ENCODE results near the gene PAQR8.
"Not testable (repeated sequence)": the region's sequence is repeated elsewhere in the genome, so short reads cannot be mapped to it uniquely, and the experiment has no call there.

Gene PAQR8

DNA sequence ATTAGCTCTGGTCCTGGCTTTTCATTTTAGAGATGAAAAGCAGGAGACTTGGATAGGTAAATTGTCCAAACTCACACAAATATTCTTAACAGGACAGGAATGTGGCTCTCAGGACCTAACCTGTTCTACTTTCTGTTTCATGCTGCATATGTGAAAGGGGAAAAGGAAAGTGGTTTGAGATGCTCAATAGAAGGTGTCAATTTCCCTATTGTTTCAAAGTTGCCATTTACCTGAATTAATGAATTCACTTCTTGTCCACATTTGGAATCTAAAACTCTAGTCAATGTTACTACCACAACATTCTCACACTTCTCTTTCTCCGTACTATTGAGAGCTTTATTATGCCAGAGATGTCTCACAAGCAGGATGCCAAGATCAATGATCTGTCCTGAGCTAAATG lies 53.4 kb downstream of the PAQR8 start:
- H3K4me1 ChIP-seq (ENCODE audit: insufficient read depth, low read length), result peaks cover 9% of the 10 kb centered on the region
- H3K36me3 ChIP-seq (ENCODE audit: insufficient read depth, low read length), result no peaks in the 10 kb centered on the region
- no peak overlapping the region for H3K4me3 ChIP-seq (ENCODE audit: low read length)
- H3K27me3 ChIP-seq (ENCODE audit: insufficient read depth, low read length), result no peaks in the 10 kb centered on the region
- H3K9me3 ChIP-seq (ENCODE audit: low read length), result no peaks in the 10 kb centered on the region
- H2AFZ ChIP-seq (ENCODE audit: low read depth, low read length), result no peak overlapping the region

DNA sequence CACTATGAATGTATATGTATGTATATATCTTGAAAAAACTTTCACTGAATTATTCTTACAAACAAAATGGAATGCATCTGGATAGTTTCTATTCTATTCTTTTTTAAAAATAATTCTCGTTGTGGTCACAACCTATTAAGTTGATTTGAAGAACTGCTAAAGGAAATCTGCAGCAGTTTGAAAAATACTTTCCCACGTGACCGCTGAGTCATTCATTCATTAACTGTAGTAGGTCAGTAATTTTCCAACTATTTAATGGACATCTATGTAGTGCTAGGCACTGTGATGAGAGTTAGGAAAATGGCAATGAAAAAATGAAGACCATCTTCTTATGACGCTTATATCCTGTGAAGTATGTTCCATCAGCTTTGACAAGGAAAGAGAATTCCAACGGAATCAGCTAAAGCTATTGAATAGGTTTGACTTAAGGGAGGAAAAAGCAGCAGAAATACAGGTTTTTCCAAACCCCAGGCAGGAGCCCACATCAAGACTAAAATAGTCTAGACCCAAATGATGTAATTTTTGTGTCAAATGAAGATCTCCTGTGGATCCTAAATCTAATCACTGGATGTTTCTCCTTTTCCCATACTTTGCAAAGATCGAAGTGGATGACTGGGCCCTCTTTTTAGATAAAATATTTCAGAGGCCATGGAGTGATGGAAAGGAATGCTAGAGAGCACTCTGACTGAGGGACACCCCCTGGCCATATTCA lies 54.1 kb downstream of the PAQR8 start:
- Histone ChIP-seq H3K4me1 (ENCODE audit: insufficient read depth, low read length) (peaks cover 9% of the 10 kb centered on the region), H3K27me3 (ENCODE audit: insufficient read depth, low read length) (no peaks in the 10 kb centered on the region), H3K36me3 (ENCODE audit: insufficient read depth, low read length) (no peaks in the 10 kb centered on the region), H3K9me3 (ENCODE audit: low read length) (no peaks in the 10 kb centered on the region), H3K4me3 (ENCODE audit: low read length) (no peak overlapping the region), H2AFZ (ENCODE audit: low read depth, low read length) (no peak overlapping the region)

DNA sequence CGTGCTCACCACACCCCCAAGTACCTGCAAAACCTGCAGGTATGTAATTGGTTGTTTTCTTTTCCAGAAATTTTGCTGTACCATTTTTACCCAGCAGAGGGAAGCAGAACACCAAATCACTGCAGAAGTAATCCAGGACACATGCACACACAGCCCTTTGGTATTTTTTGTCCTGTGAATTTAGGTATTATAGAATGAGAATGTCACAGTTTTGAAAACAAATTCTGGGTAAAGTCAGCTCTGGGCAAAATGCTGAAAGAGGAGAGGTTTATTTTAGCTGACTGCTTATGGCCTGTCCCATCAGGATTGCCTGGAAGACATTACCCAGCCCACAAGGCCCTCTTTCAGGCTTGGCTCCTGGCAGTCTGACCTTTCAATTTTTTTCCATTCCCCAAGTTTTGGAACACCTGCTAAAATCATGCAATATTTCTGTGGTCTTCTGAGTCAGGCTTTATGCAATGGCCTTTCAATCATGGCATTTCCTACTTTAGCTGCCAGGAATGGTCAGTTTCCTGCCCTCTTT lies 54.7 kb downstream of the PAQR8 start:
- Histone ChIP-seq H3K9me3 (ENCODE audit: low read length) (no peaks in the 10 kb centered on the region), H3K36me3 (ENCODE audit: insufficient read depth, low read length) (no peaks in the 10 kb centered on the region), H2AFZ (ENCODE audit: low read depth, low read length) (no peak overlapping the region), H3K4me3 (ENCODE audit: low read length) (no peak overlapping the region), H3K4me1 (ENCODE audit: insufficient read depth, low read length) (peaks cover 12% of the 10 kb centered on the region), H3K27me3 (ENCODE audit: insufficient read depth, low read length) (no peaks in the 10 kb centered on the region)

DNA sequence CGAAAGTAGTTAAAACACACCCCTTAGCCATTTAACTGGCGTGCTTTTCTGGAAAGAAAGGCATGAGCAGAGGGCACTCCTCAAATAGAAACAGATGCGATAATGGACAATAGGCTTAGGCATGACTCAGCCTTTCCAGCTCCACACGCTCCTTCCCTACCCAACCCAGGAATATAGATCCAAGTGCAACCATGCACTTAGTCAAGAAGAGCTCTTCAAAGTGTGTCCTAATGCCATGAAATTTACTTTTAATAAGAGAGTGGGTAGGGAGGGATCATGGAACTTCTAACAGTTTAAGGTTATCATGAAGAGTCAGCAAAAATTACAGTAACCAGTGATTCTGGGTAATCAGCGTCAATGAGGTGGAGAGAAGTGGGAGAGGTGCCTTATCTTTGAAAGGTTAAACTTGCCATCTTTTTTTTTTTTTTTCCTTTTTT lies 55.7 kb downstream of the PAQR8 start:
- no peak overlapping the region for H3K4me3 ChIP-seq (ENCODE audit: low read length)
- no peaks in the 10 kb centered on the region for H3K9me3 ChIP-seq (ENCODE audit: low read length)
- no peak overlapping the region for H2AFZ ChIP-seq (ENCODE audit: low read depth, low read length)
- peaks cover 12% of the 10 kb centered on the region for H3K4me1 ChIP-seq (ENCODE audit: insufficient read depth, low read length)
- no peaks in the 10 kb centered on the region for H3K27me3 ChIP-seq (ENCODE audit: insufficient read depth, low read length)
- no peaks in the 10 kb centered on the region for H3K36me3 ChIP-seq (ENCODE audit: insufficient read depth, low read length)

DNA sequence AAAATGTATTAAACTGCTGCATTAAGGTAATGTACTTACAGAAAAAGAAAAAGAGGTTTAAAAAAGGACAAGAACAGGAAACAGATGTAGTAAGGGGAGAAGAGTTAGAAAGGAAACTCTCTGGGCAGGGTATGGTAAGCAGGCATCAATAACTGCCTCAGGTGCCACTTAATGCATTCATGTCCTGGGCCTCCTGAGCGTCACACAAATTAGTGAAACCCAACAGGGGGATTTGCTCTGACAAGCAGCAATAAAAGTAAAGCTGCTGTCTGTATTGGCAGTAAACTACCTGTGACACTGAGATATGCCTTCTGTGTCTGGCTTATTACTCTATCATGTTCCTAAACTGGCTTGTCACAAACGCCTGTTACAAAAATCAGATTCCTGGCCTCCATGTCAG lies 56.7 kb downstream of the PAQR8 start:
- H3K9me3 ChIP-seq (ENCODE audit: low read length), result no peaks in the 10 kb centered on the region

DNA sequence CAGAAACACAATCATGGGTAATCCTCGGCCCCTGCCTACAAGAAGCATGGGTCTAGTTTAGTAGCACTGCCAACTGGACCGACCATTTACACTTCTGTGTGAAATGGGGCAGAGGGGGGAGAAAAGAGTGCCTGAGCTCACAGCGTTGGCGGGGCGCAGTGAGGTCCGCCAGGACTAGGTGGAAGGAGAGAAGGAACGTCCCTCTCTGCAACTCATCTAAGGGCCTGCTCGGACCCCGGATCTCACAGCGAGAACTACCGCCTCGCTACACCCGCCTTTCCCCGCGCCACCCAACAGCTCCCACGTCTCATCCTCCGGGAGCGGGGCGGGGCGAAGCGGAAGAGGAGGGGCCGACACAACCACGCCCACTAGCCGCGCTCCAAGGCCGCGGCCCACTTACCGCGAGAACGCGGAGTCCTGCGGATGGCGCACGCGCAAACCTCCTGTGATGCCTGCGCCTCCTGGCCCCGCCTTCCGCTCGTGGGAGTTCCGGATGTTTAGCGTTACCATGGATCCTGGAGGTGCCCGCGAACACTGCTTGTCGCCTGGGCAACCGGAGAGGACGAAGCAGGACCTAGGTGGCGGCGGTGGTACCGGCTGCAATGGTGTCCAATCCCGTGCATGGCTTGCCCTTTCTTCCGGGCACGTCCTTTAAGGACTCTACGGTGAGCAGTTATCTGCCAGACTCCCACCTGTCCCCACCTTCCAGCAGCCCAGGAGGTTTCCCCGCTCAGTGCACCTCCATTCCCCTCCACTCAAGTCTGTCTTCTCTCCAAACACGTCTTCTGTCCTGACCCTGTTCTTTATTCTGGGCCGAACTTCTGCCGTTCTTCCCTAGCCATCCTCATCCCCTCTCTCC lies 58.1 kb downstream of the PAQR8 start, which contains the start of gene EFHC1:
Gene EFHC1 (plus strand): TSS at position 534 of the 859 bp plus-strand sequence. CDS start 69 bp downstream, at position 603.
- Histone ChIP-seq H3K4me3 (ENCODE audit: low read length) (peak within 1 kb of the TSS; percentile 68), H3K27me3 (ENCODE audit: insufficient read depth, low read length) (no peaks in the 10 kb centered on the region), H3K36me3 (ENCODE audit: insufficient read depth, low read length) (peaks cover 6% of the 10 kb centered on the region), H3K4me1 (ENCODE audit: insufficient read depth, low read length) (peaks cover 21% of the 10 kb centered on the region), H3K9me3 (ENCODE audit: low read length) (no peaks in the 10 kb centered on the region), H2AFZ (ENCODE audit: low read depth, low read length) (peak within 1 kb of the TSS; percentile 58)

More for the DNA sequence above, 56.7 kb downstream of the PAQR8 start:
- Histone ChIP-seq H3K36me3 (ENCODE audit: insufficient read depth, low read length) (no peaks in the 10 kb centered on the region), H3K4me1 (ENCODE audit: insufficient read depth, low read length) (peaks cover 14% of the 10 kb centered on the region), H2AFZ (ENCODE audit: low read depth, low read length) (no peak overlapping the region), H3K27me3 (ENCODE audit: insufficient read depth, low read length) (no peaks in the 10 kb centered on the region), H3K4me3 (ENCODE audit: low read length) (no peak overlapping the region)

- Histone ChIP-seq H3K36me3 (ENCODE audit: insufficient read depth, low read length) (peaks cover 8% of the 10 kb centered on the region), H3K27me3 (ENCODE audit: insufficient read depth, low read length) (no peaks in the 10 kb centered on the region), H3K4me3 (ENCODE audit: low read length) (peak overlapping the region; percentile 68), H3K9me3 (ENCODE audit: low read length) (no peaks in the 10 kb centered on the region), H2AFZ (ENCODE audit: low read depth, low read length) (peak overlapping the region; percentile 53), H3K4me1 (ENCODE audit: insufficient read depth, low read length) (peaks cover 21% of the 10 kb centered on the region)
These were observed 58.9 kb downstream of the PAQR8 start for GRCh38 chr6:52420668-52421358.

GRCh38 chr6:52422156-52422555 lies 60.2 kb downstream of the PAQR8 start:
- Histone ChIP-seq H3K27me3 (ENCODE audit: insufficient read depth, low read length) (no peaks in the 10 kb centered on the region), H3K9me3 (ENCODE audit: low read length) (no peaks in the 10 kb centered on the region), H3K4me3 (ENCODE audit: low read length) (peak overlapping the region; percentile 68), H2AFZ (ENCODE audit: low read depth, low read length) (no peak overlapping the region), H3K4me1 (ENCODE audit: insufficient read depth, low read length) (peaks cover 21% of the 10 kb centered on the region), H3K36me3 (ENCODE audit: insufficient read depth, low read length) (peaks cover 16% of the 10 kb centered on the region)

- Histone ChIP-seq H3K4me3 (ENCODE audit: low read length) (no peak overlapping the region), H3K36me3 (ENCODE audit: insufficient read depth, low read length) (peaks cover 18% of the 10 kb centered on the region)
These were observed 61.5 kb downstream of the PAQR8 start for GRCh38 chr6:52423448-52423847.

DNA sequence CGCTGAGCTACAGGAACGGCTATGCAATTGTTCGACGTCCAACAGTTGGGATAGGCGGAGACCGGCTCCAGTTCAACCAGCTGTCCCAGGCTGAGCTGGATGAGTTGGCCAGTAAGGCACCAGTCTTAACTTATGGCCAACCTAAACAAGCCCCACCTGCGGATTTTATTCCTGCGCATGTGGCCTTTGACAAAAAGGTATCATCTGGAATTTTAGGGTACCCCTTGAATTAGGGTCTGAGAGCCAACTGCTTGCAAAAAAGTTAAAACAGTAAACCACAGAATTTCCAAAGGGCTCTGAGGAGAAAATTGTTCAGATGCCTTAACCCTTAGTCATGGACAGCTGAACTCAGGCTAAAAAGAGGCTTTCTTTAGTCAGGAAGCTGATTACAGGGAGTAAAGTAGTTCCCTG lies 62.0 kb downstream of the PAQR8 start:
- Histone ChIP-seq H2AFZ (ENCODE audit: low read depth, low read length) (no peak overlapping the region), H3K9me3 (ENCODE audit: low read length) (no peaks in the 10 kb centered on the region), H3K36me3 (ENCODE audit: insufficient read depth, low read length) (peaks cover 18% of the 10 kb centered on the region), H3K27me3 (ENCODE audit: insufficient read depth, low read length) (no peaks in the 10 kb centered on the region), H3K4me1 (ENCODE audit: insufficient read depth, low read length) (peaks cover 21% of the 10 kb centered on the region), H3K4me3 (ENCODE audit: low read length) (no peak overlapping the region)

More at GRCh38 chr6:52423448-52423847, 61.5 kb downstream of the PAQR8 start:
- Histone ChIP-seq H3K9me3 (ENCODE audit: low read length) (no peaks in the 10 kb centered on the region), H3K27me3 (ENCODE audit: insufficient read depth, low read length) (no peaks in the 10 kb centered on the region), H3K4me1 (ENCODE audit: insufficient read depth, low read length) (peaks cover 21% of the 10 kb centered on the region), H2AFZ (ENCODE audit: low read depth, low read length) (no peak overlapping the region)

DNA sequence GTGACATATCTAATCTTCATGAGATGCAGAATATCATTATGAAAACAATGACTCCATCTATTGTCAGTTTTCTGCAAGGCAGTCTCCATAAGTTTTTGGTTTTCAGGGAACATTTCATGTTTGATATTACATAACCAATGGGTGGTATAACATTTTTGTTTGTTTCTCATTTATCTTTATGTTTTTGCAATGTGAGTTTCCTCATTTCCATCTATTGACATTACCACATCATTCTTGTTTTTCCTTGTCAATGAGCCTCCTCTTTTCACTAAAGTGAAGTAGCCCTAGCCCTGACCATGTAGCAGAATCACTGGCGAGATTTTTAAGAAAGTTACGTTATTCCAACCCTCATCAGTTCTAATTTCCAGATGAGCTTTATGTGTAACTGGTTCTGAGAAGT lies 62.6 kb downstream of the PAQR8 start:
- Histone ChIP-seq H3K4me1 (ENCODE audit: insufficient read depth, low read length) (peaks cover 16% of the 10 kb centered on the region), H2AFZ (ENCODE audit: low read depth, low read length) (no peak overlapping the region), H3K9me3 (ENCODE audit: low read length) (no peaks in the 10 kb centered on the region), H3K27me3 (ENCODE audit: insufficient read depth, low read length) (no peaks in the 10 kb centered on the region), H3K4me3 (ENCODE audit: low read length) (no peak overlapping the region), H3K36me3 (ENCODE audit: insufficient read depth, low read length) (peaks cover 18% of the 10 kb centered on the region)

DNA sequence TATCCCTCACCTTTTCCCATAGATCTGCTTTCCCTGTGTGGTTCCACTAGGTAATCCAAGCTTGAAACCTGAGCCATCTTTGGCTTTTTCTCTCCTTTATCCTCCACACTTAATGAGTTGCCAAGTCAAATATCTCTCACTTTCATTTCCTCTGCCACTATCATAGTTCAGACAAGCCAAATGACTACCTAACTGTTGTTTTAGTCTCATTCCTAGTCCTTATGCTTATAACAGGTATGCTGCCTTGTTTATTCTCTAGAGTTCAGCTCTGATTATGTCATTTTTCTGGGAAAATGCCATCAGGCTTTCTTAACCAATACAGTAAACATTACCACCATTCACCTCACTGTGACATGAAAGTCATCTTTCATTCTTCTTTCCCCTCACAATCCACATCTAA lies 64.7 kb downstream of the PAQR8 start:
- H3K4me1 ChIP-seq (ENCODE audit: insufficient read depth, low read length), result peaks cover 9% of the 10 kb centered on the region
- H3K9me3 ChIP-seq (ENCODE audit: low read length), result no peaks in the 10 kb centered on the region
- no peaks in the 10 kb centered on the region for H3K27me3 ChIP-seq (ENCODE audit: insufficient read depth, low read length)
- peaks cover 18% of the 10 kb centered on the region for H3K36me3 ChIP-seq (ENCODE audit: insufficient read depth, low read length)
- no peak overlapping the region for H3K4me3 ChIP-seq (ENCODE audit: low read length)
- H2AFZ ChIP-seq (ENCODE audit: low read depth, low read length), result no peak overlapping the region

DNA sequence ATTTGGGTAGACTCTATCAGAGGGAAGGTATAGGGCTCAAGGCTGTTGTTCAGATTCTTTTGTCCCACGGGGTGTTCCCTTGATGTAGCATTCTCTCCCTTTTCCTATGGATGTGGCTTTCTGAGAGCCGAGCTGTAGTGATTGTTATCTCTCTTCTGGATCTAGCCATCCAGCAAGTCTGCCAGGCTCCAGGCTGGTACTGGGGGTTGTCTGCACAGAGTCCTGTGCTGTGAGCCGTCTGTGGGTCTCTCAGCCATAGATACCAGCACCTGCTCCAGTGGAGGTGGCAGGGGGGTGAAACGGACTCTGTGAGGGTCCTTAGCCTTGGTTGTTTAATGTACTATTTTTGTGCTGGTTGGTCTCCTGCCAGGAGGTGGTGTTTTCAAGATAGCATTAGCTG lies 71.3 kb downstream of the PAQR8 start:
- H3K27me3 ChIP-seq (ENCODE audit: insufficient read depth, low read length); H3K9me3 ChIP-seq (ENCODE audit: low read length); H2AFZ ChIP-seq (ENCODE audit: low read depth, low read length); H3K4me3 ChIP-seq (ENCODE audit: low read length); H3K4me1 ChIP-seq (ENCODE audit: insufficient read depth, low read length): not testable (repeated sequence)
- H3K36me3 ChIP-seq (ENCODE audit: insufficient read depth, low read length), result peaks cover 11% of the 10 kb centered on the region
